ENCODE data around the gene ESPNL.

Gene ESPNL

DNA sequence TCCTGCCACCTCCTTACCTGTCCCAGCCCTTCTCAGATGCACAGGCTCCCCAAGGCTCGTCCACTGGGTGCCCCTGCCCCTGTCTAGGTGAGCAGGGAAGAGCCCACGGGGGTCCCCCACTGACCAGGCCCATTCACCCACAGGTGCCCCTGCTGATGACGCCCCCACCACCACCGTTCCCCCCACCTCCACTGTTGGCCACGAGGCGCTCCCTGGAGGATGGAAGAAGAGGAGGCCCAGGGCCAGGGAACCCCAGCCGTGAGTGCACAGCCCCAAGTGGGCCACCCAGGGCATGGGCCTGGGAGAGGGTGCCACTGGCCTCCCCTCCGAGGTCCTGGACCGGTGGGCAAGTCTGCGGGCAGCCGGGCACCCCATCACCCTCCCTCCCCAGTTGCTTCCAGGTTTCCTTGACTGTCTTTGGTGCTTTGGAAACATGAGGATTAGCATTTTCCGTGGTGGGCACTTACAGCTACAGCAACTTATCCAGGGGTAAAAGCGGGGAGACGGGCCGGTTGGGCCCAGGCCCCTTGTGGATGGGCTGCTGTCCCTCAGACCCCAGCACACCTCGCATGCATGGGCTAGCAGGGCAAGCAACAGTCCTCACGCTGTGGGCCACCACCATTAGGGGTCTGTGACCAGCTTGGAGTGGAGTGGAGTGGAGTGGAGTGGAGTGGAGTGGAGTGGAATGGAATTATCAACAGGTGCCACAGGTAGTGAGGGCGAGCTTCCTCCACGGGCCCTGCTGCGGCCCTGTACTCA, 25.2 kb downstream of the ESPNL start:
- no peaks in the 10 kb centered on the region for H3F3A ChIP-seq (ENCODE audit: insufficient read depth)
- H3K4me2 ChIP-seq (ENCODE audit: low read depth, low read length, poor library complexity, severe bottlenecking): no peak overlapping the region
- H3K27me3 ChIP-seq (ENCODE audit: low read length): no peaks in the 10 kb centered on the region
- H3K9ac ChIP-seq (ENCODE audit: low read length): no peak overlapping the region
- no peaks in the 10 kb centered on the region for H3K9me2 ChIP-seq (replicated peaks; ENCODE audit: insufficient read depth, low read length)
- 0 out of 2 replicates have a peak, but pooled peaks cover 4% of the 10 kb centered on the region for H3K9me3 ChIP-seq (ENCODE audit: insufficient read depth, low read length)
- TF ChIP-seq EZH2phosphoT487 (conservative IDR thresholded peaks at IDR 0.05; ENCODE audit: low read length): no peak
- TF ChIP-seq, protein P1, sequence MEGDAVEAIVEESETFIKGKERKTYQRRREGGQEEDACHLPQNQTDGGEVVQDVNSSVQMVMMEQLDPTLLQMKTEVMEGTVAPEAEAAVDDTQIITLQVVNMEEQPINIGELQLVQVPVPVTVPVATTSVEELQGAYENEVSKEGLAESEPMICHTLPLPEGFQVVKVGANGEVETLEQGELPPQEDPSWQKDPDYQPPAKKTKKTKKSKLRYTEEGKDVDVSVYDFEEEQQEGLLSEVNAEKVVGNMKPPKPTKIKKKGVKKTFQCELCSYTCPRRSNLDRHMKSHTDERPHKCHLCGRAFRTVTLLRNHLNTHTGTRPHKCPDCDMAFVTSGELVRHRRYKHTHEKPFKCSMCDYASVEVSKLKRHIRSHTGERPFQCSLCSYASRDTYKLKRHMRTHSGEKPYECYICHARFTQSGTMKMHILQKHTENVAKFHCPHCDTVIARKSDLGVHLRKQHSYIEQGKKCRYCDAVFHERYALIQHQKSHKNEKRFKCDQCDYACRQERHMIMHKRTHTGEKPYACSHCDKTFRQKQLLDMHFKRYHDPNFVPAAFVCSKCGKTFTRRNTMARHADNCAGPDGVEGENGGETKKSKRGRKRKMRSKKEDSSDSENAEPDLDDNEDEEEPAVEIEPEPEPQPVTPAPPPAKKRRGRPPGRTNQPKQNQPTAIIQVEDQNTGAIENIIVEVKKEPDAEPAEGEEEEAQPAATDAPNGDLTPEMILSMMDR (IDR thresholded peaks at IDR 0.05; ENCODE audit: insufficient read depth, low read length, poor library complexity, severe bottlenecking): no peak
- H3K79me2 ChIP-seq (ENCODE audit: insufficient read depth, low read length): no peaks in the 10 kb centered on the region
- no peaks in the 10 kb centered on the region for H3K36me3 ChIP-seq (ENCODE audit: low read length)
- no peaks in the 10 kb centered on the region for H4K20me1 ChIP-seq (ENCODE audit: low read depth, low read length)
- H3K4me3 ChIP-seq (ENCODE audit: insufficient read depth, low read length, poor library complexity, severe bottlenecking): no peak overlapping the region
- H2AFZ ChIP-seq (ENCODE audit: low read depth, low read length, severe bottlenecking): no peak overlapping the region
- H3K27ac ChIP-seq (ENCODE audit: low read depth, low read length): no peak overlapping the region

DNA sequence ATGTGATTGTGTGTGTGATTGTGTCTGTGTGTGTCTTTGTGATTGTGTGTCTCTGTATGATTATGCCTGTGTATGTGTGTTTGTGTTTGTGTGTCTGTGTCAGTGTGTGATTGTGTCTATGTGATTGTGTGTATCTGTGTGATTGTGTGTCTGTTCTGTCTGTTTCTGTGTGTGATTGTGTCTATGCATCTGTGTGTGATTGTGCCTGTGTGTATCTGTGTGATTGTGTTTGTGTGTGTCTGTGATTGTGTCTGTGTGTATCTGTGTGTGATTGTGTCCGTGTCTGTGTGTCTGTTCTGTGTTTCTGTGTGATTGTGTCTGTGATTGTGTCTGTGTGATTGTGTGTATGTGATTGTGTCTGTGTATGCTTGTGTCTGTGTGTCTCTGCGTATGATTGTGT, 26.2 kb downstream of the ESPNL start:
- no peak overlapping the region for H3K9ac ChIP-seq (ENCODE audit: low read length)
- H3K27ac ChIP-seq (ENCODE audit: low read depth, low read length): no peak overlapping the region
- no peaks in the 10 kb centered on the region for H3F3A ChIP-seq (ENCODE audit: insufficient read depth)
- no peaks in the 10 kb centered on the region for H3K27me3 ChIP-seq (ENCODE audit: low read length)
- H3K4me3 ChIP-seq (ENCODE audit: insufficient read depth, low read length, poor library complexity, severe bottlenecking): no peak overlapping the region
- H3K9me2 ChIP-seq (replicated peaks; ENCODE audit: insufficient read depth, low read length): no peaks in the 10 kb centered on the region
- no peaks in the 10 kb centered on the region for H4K20me1 ChIP-seq (ENCODE audit: low read depth, low read length)
- H2AFZ ChIP-seq (ENCODE audit: low read depth, low read length, severe bottlenecking): no peak overlapping the region
- TF ChIP-seq, protein P1 (IDR thresholded peaks at IDR 0.05; ENCODE audit: insufficient read depth, low read length, poor library complexity, severe bottlenecking): no peak
- no peak for TF ChIP-seq EZH2phosphoT487 (conservative IDR thresholded peaks at IDR 0.05; ENCODE audit: low read length)
- H3K4me2 ChIP-seq (ENCODE audit: low read depth, low read length, poor library complexity, severe bottlenecking): no peak overlapping the region
- H3K36me3 ChIP-seq (ENCODE audit: low read length): no peaks in the 10 kb centered on the region
- 0 out of 2 replicates have a peak, but pooled peaks cover 4% of the 10 kb centered on the region for H3K9me3 ChIP-seq (ENCODE audit: insufficient read depth, low read length)
- H3K79me2 ChIP-seq (ENCODE audit: insufficient read depth, low read length): no peaks in the 10 kb centered on the region

DNA sequence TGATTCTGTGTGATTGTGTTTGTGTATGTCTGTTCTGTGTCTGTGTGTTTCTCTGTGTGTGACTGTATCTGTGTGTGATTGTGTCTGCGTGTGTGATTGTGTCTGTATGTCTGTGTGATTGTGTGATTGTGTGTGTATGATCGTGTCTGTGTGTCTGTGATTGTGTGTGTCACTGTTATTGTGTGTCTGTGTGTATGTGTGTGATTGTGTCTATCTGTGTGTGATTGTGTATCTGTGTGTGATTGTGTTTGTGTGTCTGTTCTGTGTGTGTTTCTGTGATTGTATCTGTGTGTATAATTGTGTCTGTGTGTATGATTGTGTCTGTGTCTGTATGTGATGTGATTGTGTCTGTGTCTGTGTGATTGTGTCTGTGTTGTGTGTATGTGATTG, 26.6 kb downstream of the ESPNL start:
- TF ChIP-seq, protein P1 (IDR thresholded peaks at IDR 0.05; ENCODE audit: insufficient read depth, low read length, poor library complexity, severe bottlenecking): no peak
- no peak for TF ChIP-seq EZH2phosphoT487 (conservative IDR thresholded peaks at IDR 0.05; ENCODE audit: low read length)

More for the DNA sequence above, 26.6 kb downstream of the ESPNL start:
- no peaks in the 10 kb centered on the region for H3K27me3 ChIP-seq (ENCODE audit: low read length)
- H3K9ac ChIP-seq (ENCODE audit: low read length): no peak overlapping the region
- H3K9me3 ChIP-seq (ENCODE audit: insufficient read depth, low read length): 0 out of 2 replicates have a peak, but pooled peaks cover 4% of the 10 kb centered on the region
- no peaks in the 10 kb centered on the region for H3K36me3 ChIP-seq (ENCODE audit: low read length)
- H4K20me1 ChIP-seq (ENCODE audit: low read depth, low read length): no peaks in the 10 kb centered on the region
- H3K4me3 ChIP-seq (ENCODE audit: insufficient read depth, low read length, poor library complexity, severe bottlenecking): no peak overlapping the region
- H3F3A ChIP-seq (ENCODE audit: insufficient read depth): no peaks in the 10 kb centered on the region
- H3K9me2 ChIP-seq (replicated peaks; ENCODE audit: insufficient read depth, low read length): no peaks in the 10 kb centered on the region
- no peak overlapping the region for H3K27ac ChIP-seq (ENCODE audit: low read depth, low read length)
- H2AFZ ChIP-seq (ENCODE audit: low read depth, low read length, severe bottlenecking): no peak overlapping the region
- H3K79me2 ChIP-seq (ENCODE audit: insufficient read depth, low read length): no peaks in the 10 kb centered on the region
- no peak overlapping the region for H3K4me2 ChIP-seq (ENCODE audit: low read depth, low read length, poor library complexity, severe bottlenecking)

All from SU-DHL-6 (cell line).